ENCODE measurements around the gene SDK1. TPM values are rescaled to one million over a fixed set of nuclear protein-coding genes. Genes with fewer than 3 reads are reported as not detected.
A peak's percentile ranks its signal among the peaks of the same experiment; 100 is the strongest.

SDK1 gene
- total and polyA plus RNA-seq, 8 donors: 1.6 to 11.2 (median 6.6) TPM

- peaks cover 0 to 5% (median 0%) of the 10 kb centered on the region in 3 donors for H3K27me3 ChIP-seq
- no peak overlapping the region for H3K27ac ChIP-seq
- H3K36me3 ChIP-seq: peaks cover 0 to 13% (median 3%) of the 10 kb centered on the region in 4 donors
- intact Hi-C loops (cut with DNase I; ENCODE audit: low total_unique reads): no loop called here
- TF ChIP-seq, protein P1, sequence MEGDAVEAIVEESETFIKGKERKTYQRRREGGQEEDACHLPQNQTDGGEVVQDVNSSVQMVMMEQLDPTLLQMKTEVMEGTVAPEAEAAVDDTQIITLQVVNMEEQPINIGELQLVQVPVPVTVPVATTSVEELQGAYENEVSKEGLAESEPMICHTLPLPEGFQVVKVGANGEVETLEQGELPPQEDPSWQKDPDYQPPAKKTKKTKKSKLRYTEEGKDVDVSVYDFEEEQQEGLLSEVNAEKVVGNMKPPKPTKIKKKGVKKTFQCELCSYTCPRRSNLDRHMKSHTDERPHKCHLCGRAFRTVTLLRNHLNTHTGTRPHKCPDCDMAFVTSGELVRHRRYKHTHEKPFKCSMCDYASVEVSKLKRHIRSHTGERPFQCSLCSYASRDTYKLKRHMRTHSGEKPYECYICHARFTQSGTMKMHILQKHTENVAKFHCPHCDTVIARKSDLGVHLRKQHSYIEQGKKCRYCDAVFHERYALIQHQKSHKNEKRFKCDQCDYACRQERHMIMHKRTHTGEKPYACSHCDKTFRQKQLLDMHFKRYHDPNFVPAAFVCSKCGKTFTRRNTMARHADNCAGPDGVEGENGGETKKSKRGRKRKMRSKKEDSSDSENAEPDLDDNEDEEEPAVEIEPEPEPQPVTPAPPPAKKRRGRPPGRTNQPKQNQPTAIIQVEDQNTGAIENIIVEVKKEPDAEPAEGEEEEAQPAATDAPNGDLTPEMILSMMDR (IDR thresholded peaks at IDR 0.05): no peak
- no peak for TF ChIP-seq POLR2AphosphoS5 (IDR thresholded peaks at IDR 0.05)
- no peak for TF ChIP-seq POLR2A (IDR thresholded peaks at IDR 0.05)
- no peak for TF ChIP-seq EP300 (IDR thresholded peaks at IDR 0.05)
- peaks cover 0 to 4% (median under 1%) of the 10 kb centered on the region in 4 donors for H3K4me1 ChIP-seq
- DNase-seq: no peak
- WGBS, 5 donors: 70 to 87% (median 73%) methylated on average over 6 of the region's 6 CpGs
- no peaks in the 10 kb centered on the region for H3K9me3 ChIP-seq
- H3K4me3 ChIP-seq: no peak overlapping the region
Measured at GRCh38 chr7:3953133-3953532, 652.1 kb downstream of the SDK1 start.

DNA sequence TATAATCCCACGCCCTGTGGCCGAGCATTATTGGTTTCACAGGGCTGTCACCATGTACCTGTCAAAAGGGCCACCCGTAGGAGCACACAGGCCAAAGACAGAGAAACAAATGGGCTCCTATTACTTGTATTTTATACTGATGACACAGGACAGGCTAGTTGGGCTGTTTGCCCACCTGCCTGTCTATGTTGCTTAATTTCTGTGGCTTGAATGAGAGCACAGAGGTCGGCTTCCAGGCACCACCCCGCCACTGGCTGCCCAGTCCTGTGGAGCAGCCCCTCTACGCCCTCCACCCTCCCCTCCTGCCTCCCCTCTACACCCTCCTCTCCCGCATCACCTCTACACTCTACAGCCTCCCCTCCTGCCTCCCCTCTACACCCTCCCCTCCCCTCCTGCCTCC is 652.9 kb downstream of the SDK1 start:
- 84 to 96% (median 91%) methylated on average over 5 to 7 of the region's 7 CpGs for WGBS, 5 donors
- Histone ChIP-seq H3K27me3 (no peaks in the 10 kb centered on the region), H3K36me3 (peaks cover 0 to 13% (median 3%) of the 10 kb centered on the region in 4 donors), H3K4me3 (no peak overlapping the region), H3K27ac (no peak overlapping the region), H3K4me1 (peaks cover 0 to 8% (median 2%) of the 10 kb centered on the region in 4 donors), H3K9me3 (no peaks in the 10 kb centered on the region)
- intact Hi-C loops (cut with DNase I; ENCODE audit: low total_unique reads): no loop called here
- no peak for DNase-seq
- TF ChIP-seq POLR2AphosphoS5 (IDR thresholded peaks at IDR 0.05) (no peak), POLR2A (IDR thresholded peaks at IDR 0.05) (no peak), EP300 (IDR thresholded peaks at IDR 0.05) (no peak)
- TF ChIP-seq, protein P1 (IDR thresholded peaks at IDR 0.05): no peak

- intact Hi-C loops (cut with DNase I; ENCODE audit: low total_unique reads): no loop called here
- Histone ChIP-seq H3K27me3 (no peaks in the 10 kb centered on the region), H3K9me3 (no peaks in the 10 kb centered on the region), H3K36me3 (peaks cover 0 to 13% (median 3%) of the 10 kb centered on the region in 4 donors), H3K4me3 (no peak overlapping the region), H3K27ac (no peak overlapping the region), H3K4me1 (peaks cover 0 to 9% (median 2%) of the 10 kb centered on the region in 4 donors)
- DNase-seq: no peak
- 82 to 90% (median 88%) methylated on average over 11 of the region's 11 CpGs for WGBS, 5 donors
- TF ChIP-seq, protein P1 (IDR thresholded peaks at IDR 0.05): no peak
- TF ChIP-seq POLR2AphosphoS5 (IDR thresholded peaks at IDR 0.05) (no peak), EP300 (IDR thresholded peaks at IDR 0.05) (no peak), POLR2A (IDR thresholded peaks at IDR 0.05) (no peak)
Measured at GRCh38 chr7:3955026-3955425, 654.0 kb downstream of the SDK1 start.

GRCh38 chr7:3955751-3956696 is 655.0 kb downstream of the SDK1 start:
- DNase-seq: peak in 1 of 2 donors; percentile 26
- no peaks in the 10 kb centered on the region for H3K27me3 ChIP-seq
- TF ChIP-seq, protein P1 (IDR thresholded peaks at IDR 0.05): no peak
- TF ChIP-seq EP300 (IDR thresholded peaks at IDR 0.05) (no peak), POLR2AphosphoS5 (IDR thresholded peaks at IDR 0.05) (no peak), POLR2A (IDR thresholded peaks at IDR 0.05) (no peak)
- H3K27ac ChIP-seq: no peak overlapping the region
- intact Hi-C loops (cut with DNase I; ENCODE audit: low total_unique reads): no loop called here
- H3K9me3 ChIP-seq: no peaks in the 10 kb centered on the region
- no peak overlapping the region for H3K4me3 ChIP-seq
- H3K36me3 ChIP-seq: peaks cover 0 to 11% (median 3%) of the 10 kb centered on the region in 4 donors
- peaks cover 0 to 9% (median 2%) of the 10 kb centered on the region in 4 donors for H3K4me1 ChIP-seq
- WGBS, 5 donors: 69 to 81% (median 76%) methylated on average over 12 to 14 of the region's 14 CpGs
